ENCODE data around the gene PRKG1.

DNA sequence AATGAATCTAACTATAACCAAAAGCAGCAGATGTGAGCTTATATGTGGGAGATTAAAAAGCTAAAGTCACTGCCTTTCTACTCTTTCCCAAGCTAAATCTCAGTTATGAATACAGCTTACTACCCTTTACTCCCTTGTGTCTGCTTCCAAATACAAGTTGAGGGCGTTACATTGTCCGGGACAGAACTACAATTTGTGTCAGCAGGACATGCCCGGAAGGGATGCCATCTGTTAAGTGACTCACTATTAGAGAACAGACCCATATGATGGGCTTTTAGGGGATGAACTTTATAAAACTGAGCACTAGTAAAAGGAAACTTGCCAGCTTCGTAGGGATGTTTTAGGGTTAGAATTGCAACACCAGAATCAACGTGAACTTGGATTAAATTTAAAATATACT, 924.8 kb downstream of the PRKG1 start:
- TF ChIP-seq, protein P1, sequence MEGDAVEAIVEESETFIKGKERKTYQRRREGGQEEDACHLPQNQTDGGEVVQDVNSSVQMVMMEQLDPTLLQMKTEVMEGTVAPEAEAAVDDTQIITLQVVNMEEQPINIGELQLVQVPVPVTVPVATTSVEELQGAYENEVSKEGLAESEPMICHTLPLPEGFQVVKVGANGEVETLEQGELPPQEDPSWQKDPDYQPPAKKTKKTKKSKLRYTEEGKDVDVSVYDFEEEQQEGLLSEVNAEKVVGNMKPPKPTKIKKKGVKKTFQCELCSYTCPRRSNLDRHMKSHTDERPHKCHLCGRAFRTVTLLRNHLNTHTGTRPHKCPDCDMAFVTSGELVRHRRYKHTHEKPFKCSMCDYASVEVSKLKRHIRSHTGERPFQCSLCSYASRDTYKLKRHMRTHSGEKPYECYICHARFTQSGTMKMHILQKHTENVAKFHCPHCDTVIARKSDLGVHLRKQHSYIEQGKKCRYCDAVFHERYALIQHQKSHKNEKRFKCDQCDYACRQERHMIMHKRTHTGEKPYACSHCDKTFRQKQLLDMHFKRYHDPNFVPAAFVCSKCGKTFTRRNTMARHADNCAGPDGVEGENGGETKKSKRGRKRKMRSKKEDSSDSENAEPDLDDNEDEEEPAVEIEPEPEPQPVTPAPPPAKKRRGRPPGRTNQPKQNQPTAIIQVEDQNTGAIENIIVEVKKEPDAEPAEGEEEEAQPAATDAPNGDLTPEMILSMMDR (IDR thresholded peaks at IDR 0.05) = no peak
- TF ChIP-seq POLR2A (IDR thresholded peaks at IDR 0.05) = no peak
